HepG2 (cell line): ENCODE measurements around the gene FNDC3A. TPM values are rescaled to one million over a fixed set of nuclear protein-coding genes. Genes with fewer than 3 reads are reported as not detected.

Source experiments
- CBX1 ChIP-seq: IDR thresholded peaks from one replicate; pipeline ENCODE4 v1.6.1; 2016; ENCODE audit warnings: antibody characterized with exemption, low read depth
- CC2D1A ChIP-seq: sonication (generic); formaldehyde crosslinking; IDR thresholded peaks from 2 replicates; pipeline ENCODE4 v1.8.1; 2023; ENCODE audit warnings: mild to moderate bottlenecking, missing genetic modification reagents
- HMG20B ChIP-seq: conservative IDR thresholded peaks from 2 replicates; pipeline ENCODE4 v1.6.1; 2016; ENCODE audit warnings: missing genetic modification reagents, missing compliant biosample characterization
- JARID2 ChIP-seq: sonication (generic); formaldehyde crosslinking; IDR thresholded peaks from 2 replicates; pipeline ENCODE4 v1.8.1; 2023; ENCODE audit warnings: missing genetic modification reagents, inconsistent platforms; ENCODE audit not compliant: insufficient replicate concordance
- NFKB2 ChIP-seq: sonication (generic); formaldehyde crosslinking; IDR thresholded peaks from 2 replicates; pipeline ENCODE4 v1.4.0; 2020; ENCODE audit warnings: missing genetic modification reagents, borderline replicate concordance
- RBFOX2 ChIP-seq: fragments of 200-400 bp; formaldehyde crosslinking; IDR thresholded peaks from 2 replicates; pipeline ENCODE4 v1.6.1; 2017; ENCODE audit warnings: low read depth, mild to moderate bottlenecking, low read length
- ZEB1 ChIP-seq: IDR thresholded peaks from 2 replicates; pipeline ENCODE4 v1.6.1; 2012; ENCODE audit warnings: mild to moderate bottlenecking, low read depth, inconsistent platforms; ENCODE audit not compliant: insufficient replicate concordance
- ZNF3 ChIP-seq: IDR thresholded peaks from 2 replicates; pipeline ENCODE4 v1.7.0; 2017; ENCODE audit warnings: inconsistent platforms
- ZNF343 ChIP-seq: sonication (generic); formaldehyde crosslinking; IDR thresholded peaks from 2 replicates; pipeline ENCODE4 v1.4.0; 2020; ENCODE audit warnings: mild to moderate bottlenecking, missing genetic modification reagents
- ZNF772 ChIP-seq: sonication (generic); formaldehyde crosslinking; IDR thresholded peaks from 2 replicates; pipeline ENCODE4 v1.5.0; 2020; ENCODE audit warnings: mild to moderate bottlenecking, missing genetic modification reagents
- ZNF776 ChIP-seq: sonication (generic); formaldehyde crosslinking; IDR thresholded peaks from 2 replicates; pipeline ENCODE4 v1.4.0; 2020; ENCODE audit warnings: mild to moderate bottlenecking, missing genetic modification reagents
- polyA plus RNA-seq, 8 experiments: library from polyadenylated mRNA; depleted of rRNA in 3 of 8; stranded (reverse) in 7 of 8; unstranded in 1 of 8; fragments of >200 nt; fragmentation: Illumina TruSeq in 4 of 8; extraction: Trizol in 4 of 8; gene quantifications; 2 replicates each; pipeline versions ENCODE4 v1.2.1 to v1.2.3, GENCODE V29; 2011 to 2016; ENCODE audit warnings: low read depth in 4 of 8, missing spikeins in 1 of 8, mixed read lengths in 1 of 8; ENCODE audit not compliant: insufficient read depth in 1 of 8
- total RNA-seq, 5 experiments: library from RNA; depleted of rRNA; stranded (reverse); fragments of >200 nt; fragmentation: Illumina TruSeq; extraction: Trizol; gene quantifications; 2 replicates each; pipeline ENCODE4 v1.2.3, GENCODE V29; 2016; ENCODE audit warnings: low read depth in 1 of 5
- TF ChIP-seq, protein P1 (sequence below): sonication (generic); formaldehyde crosslinking; IDR thresholded peaks from 2 replicates; pipeline ENCODE4 v1.4.0; 2020; ENCODE audit warnings: mild to moderate bottlenecking, missing genetic modification reagents, borderline replicate concordance
- TF ChIP-seq, protein P2 (sequence below): sonication (generic); formaldehyde crosslinking; IDR thresholded peaks from 2 replicates; pipeline ENCODE4 v1.4.0; 2020; ENCODE audit warnings: mild to moderate bottlenecking, missing genetic modification reagents, borderline replicate concordance
- TF ChIP-seq, protein P3 (sequence below): sonication (generic); formaldehyde crosslinking; IDR thresholded peaks from 2 replicates; pipeline ENCODE4 v1.4.0; 2020; ENCODE audit warnings: missing genetic modification reagents
- TF ChIP-seq, protein P4 (sequence below): fragments of 450-650 bp; IDR thresholded peaks from 2 replicates; pipeline ENCODE4 v1.6.1; 2017; ENCODE audit warnings: mild to moderate bottlenecking
- TF ChIP-seq, protein P5 (sequence below): sonication (generic); formaldehyde crosslinking; IDR thresholded peaks from 2 replicates; pipeline ENCODE4 v1.8.1; 2022; ENCODE audit warnings: mild to moderate bottlenecking, missing genetic modification reagents

The FNDC3A gene
- total and polyA plus RNA-seq, 2 of the 13 experiments (the other 11 are each of a cell fraction or from before 2014, with no cell fraction given) = 36.7 to 39.3 TPM

DNA sequence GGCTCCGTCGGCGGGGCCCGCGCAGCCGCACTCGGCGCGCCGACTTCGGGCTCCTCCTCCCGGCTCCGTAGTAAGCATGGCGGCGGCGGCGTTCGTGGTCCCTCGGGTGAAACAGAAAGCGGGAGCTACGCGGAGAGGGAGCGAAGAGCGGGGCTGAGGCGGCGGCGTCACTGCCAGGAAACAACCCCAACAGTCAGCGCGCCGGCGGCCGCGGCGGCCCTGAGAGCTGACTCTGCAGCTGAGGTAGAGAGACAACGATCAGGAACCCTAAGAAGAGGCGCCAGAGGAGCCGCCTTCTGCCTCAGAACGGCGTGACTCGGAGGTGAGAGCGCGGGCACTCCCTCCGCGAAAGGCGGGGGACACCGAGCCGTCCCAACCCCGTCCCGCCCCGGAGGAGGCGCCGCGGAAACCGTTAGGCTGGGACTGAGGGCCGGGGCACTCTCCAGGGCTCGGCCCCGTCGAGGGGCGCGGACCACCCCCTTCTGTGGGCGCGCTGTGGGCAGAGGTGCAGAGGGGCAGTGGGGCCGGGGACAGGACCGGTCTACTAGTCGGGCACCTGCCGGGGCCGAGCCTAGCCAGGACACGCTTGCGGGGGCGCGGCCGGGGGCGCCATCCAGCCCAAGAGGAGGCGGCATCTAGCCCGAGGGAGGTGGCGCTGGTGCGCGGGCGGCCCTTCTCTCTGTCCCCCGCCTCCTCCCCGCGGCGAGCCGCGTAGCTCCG lies at the start of gene FNDC3A (continued):
- 0 out of 2 replicates have a peak, but pooled peaks have one; percentile 9 for TF ChIP-seq ZNF772 (CRISPR knock-in tag)
- TF ChIP-seq RBFOX2 = peak; percentile 90
- TF ChIP-seq CC2D1A (CRISPR knock-in tag) = no peak
- TF ChIP-seq, protein P1, sequence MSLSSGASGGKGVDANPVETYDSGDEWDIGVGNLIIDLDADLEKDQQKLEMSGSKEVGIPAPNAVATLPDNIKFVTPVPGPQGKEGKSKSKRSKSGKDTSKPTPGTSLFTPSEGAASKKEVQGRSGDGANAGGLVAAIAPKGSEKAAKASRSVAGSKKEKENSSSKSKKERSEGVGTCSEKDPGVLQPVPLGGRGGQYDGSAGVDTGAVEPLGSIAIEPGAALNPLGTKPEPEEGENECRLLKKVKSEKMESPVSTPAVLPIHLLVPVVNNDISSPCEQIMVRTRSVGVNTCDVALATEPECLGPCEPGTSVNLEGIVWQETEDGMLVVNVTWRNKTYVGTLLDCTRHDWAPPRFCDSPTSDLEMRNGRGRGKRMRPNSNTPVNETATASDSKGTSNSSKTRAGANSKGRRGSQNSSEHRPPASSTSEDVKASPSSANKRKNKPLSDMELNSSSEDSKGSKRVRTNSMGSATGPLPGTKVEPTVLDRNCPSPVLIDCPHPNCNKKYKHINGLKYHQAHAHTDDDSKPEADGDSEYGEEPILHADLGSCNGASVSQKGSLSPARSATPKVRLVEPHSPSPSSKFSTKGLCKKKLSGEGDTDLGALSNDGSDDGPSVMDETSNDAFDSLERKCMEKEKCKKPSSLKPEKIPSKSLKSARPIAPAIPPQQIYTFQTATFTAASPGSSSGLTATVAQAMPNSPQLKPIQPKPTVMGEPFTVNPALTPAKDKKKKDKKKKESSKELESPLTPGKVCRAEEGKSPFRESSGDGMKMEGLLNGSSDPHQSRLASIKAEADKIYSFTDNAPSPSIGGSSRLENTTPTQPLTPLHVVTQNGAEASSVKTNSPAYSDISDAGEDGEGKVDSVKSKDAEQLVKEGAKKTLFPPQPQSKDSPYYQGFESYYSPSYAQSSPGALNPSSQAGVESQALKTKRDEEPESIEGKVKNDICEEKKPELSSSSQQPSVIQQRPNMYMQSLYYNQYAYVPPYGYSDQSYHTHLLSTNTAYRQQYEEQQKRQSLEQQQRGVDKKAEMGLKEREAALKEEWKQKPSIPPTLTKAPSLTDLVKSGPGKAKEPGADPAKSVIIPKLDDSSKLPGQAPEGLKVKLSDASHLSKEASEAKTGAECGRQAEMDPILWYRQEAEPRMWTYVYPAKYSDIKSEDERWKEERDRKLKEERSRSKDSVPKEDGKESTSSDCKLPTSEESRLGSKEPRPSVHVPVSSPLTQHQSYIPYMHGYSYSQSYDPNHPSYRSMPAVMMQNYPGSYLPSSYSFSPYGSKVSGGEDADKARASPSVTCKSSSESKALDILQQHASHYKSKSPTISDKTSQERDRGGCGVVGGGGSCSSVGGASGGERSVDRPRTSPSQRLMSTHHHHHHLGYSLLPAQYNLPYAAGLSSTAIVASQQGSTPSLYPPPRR (CRISPR knock-in tag) = 0 out of 2 replicates have a peak, but pooled peaks have one; percentile 28
- TF ChIP-seq HMG20B = no peak
- peak; percentile 79; the same call in 1 of the 2 replicates for TF ChIP-seq NFKB2
- TF ChIP-seq, protein P2, sequence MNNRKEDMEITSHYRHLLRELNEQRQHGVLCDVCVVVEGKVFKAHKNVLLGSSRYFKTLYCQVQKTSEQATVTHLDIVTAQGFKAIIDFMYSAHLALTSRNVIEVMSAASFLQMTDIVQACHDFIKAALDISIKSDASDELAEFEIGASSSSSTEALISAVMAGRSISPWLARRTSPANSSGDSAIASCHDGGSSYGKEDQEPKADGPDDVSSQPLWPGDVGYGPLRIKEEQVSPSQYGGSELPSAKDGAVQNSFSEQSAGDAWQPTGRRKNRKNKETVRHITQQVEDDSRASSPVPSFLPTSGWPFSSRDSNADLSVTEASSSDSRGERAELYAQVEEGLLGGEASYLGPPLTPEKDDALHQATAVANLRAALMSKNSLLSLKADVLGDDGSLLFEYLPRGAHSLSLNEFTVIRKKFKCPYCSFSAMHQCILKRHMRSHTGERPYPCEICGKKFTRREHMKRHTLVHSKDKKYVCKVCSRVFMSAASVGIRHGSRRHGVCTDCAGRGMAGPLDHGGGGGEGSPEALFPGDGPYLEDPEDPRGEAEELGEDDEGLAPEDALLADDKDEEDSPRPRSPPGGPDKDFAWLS = peak; percentile 76; the same call in 1 of the 2 replicates
- TF ChIP-seq CBX1 = no peak
- no peak for TF ChIP-seq JARID2 (CRISPR knock-in tag)
- TF ChIP-seq, protein P3, sequence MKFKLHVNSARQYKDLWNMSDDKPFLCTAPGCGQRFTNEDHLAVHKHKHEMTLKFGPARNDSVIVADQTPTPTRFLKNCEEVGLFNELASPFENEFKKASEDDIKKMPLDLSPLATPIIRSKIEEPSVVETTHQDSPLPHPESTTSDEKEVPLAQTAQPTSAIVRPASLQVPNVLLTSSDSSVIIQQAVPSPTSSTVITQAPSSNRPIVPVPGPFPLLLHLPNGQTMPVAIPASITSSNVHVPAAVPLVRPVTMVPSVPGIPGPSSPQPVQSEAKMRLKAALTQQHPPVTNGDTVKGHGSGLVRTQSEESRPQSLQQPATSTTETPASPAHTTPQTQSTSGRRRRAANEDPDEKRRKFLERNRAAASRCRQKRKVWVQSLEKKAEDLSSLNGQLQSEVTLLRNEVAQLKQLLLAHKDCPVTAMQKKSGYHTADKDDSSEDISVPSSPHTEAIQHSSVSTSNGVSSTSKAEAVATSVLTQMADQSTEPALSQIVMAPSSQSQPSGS (CRISPR knock-in tag) = no peak
- TF ChIP-seq, protein P4, sequence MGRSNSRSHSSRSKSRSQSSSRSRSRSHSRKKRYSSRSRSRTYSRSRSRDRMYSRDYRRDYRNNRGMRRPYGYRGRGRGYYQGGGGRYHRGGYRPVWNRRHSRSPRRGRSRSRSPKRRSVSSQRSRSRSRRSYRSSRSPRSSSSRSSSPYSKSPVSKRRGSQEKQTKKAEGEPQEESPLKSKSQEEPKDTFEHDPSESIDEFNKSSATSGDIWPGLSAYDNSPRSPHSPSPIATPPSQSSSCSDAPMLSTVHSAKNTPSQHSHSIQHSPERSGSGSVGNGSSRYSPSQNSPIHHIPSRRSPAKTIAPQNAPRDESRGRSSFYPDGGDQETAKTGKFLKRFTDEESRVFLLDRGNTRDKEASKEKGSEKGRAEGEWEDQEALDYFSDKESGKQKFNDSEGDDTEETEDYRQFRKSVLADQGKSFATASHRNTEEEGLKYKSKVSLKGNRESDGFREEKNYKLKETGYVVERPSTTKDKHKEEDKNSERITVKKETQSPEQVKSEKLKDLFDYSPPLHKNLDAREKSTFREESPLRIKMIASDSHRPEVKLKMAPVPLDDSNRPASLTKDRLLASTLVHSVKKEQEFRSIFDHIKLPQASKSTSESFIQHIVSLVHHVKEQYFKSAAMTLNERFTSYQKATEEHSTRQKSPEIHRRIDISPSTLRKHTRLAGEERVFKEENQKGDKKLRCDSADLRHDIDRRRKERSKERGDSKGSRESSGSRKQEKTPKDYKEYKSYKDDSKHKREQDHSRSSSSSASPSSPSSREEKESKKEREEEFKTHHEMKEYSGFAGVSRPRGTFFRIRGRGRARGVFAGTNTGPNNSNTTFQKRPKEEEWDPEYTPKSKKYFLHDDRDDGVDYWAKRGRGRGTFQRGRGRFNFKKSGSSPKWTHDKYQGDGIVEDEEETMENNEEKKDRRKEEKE = no peak
- TF ChIP-seq, protein P5, sequence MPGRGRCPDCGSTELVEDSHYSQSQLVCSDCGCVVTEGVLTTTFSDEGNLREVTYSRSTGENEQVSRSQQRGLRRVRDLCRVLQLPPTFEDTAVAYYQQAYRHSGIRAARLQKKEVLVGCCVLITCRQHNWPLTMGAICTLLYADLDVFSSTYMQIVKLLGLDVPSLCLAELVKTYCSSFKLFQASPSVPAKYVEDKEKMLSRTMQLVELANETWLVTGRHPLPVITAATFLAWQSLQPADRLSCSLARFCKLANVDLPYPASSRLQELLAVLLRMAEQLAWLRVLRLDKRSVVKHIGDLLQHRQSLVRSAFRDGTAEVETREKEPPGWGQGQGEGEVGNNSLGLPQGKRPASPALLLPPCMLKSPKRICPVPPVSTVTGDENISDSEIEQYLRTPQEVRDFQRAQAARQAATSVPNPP = no peak
- peak; percentile 34; the same call in 1 of the 2 replicates for TF ChIP-seq ZNF776 (CRISPR knock-in tag)
- peak; percentile 40; the same call in 1 of the 2 replicates for TF ChIP-seq ZNF343 (CRISPR knock-in tag)
- peak; percentile 50 for TF ChIP-seq ZEB1
- no peak for TF ChIP-seq ZNF3 (CRISPR knock-in tag)
